Measurements from ENCODE around the gene SLC16A8. TPM values are rescaled to one million over a fixed set of nuclear protein-coding genes. Genes with fewer than 3 reads are reported as not detected.
"Not testable (repeated sequence)": the region's sequence is repeated elsewhere in the genome, so short reads cannot be mapped to it uniquely, and the experiment has no call there.

SLC16A8 gene
- total RNA-seq, 1 experiment from 2014 or later = not detected

DNA sequence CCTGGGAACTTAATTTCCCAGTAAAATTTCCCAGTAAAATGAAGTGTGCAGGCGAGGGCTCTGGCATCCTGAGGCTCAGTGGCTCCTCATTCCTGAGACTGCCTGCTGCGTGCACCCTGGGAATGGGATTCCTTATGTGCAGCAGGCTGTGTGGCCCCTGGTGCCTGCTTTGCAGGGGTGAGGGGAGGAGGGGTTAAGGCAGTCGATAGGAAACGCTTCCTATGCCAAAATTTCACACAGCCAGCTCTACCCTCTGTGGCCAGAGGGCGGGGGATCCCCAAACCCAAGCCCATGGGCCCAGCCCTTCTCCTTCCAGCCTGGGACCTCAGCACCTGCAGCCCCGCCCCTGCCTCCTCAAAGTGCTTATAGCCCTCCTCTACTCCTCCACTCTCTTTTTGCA is 38.6 kb upstream of the SLC16A8 start:
- Mint-ChIP-seq H3K9me3 (ENCODE audit: unreplicated experiment) (no peaks in the 10 kb centered on the region), H3K4me3 (ENCODE audit: unreplicated experiment) (no peak overlapping the region), H3K27ac (ENCODE audit: low read depth, unreplicated experiment) (no peak overlapping the region), H3K4me1 (ENCODE audit: insufficient read depth, unreplicated experiment) (peaks cover 6% of the 10 kb centered on the region), H3K36me3 (ENCODE audit: insufficient read depth, unreplicated experiment) (peaks cover 12% of the 10 kb centered on the region), H3K27me3 (ENCODE audit: insufficient read depth, unreplicated experiment) (no peaks in the 10 kb centered on the region)
- DNase-seq (ENCODE audit: unreplicated experiment) = no peak
- intact Hi-C loops (cut with micrococcal nuclease) = no loop called here
- TF ChIP-seq CTCF (IDR thresholded peaks at IDR 0.05; ENCODE audit: unreplicated experiment) = no peak
- ChIA-PET CTCF (no interaction called here), POLR2A (interaction anchor here (1.0 kb wide), 1 partner anchor 226 kb away, joined by 3 read pairs; no protein-coding TSS in a partner anchor)
- BruUV-seq (replicated peaks) = no TSS peak

DNA sequence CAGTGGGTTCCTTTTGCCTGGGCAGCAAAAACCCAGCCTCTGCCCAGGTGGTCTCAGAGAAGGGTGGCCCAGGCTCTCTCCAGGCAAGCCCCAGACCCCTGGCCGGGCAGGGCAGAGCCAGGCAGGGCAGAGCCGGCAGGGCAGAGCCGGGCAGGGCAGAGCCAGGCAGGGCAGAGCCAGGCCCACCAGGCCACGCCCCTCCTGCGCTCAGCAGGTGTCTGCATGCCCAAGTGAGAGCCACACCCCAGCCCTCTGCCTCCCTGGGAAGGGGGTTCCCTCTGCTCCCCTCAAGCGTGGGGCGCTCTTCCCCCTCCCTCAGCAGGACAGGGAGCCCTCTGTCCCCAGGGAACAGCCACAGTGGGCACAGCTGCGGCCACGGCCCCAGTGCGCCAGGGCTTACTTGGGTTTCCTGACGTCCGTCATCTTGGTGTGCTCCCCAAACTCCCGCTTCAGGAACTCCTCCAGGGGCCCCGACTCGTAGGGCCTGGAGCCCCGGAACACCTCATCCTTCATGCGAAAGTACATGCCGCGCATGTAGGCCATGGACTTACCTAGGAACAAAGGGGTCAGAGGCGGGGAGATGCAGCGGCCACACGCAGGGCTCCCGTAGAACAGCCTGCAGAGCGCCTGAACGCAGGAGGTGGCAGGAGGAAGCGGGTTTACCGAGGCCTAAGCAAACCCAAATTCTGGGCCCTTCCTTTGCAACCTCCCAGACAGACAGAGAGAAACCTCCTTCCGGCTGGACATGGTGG is 36.6 kb upstream of the SLC16A8 start:
- DNase-seq (ENCODE audit: unreplicated experiment) = peak; percentile 30
- POLR2A ChIA-PET = interaction anchor here (0.5 kb wide), 1 partner anchor 743 kb away, joined by 3 read pairs; no protein-coding TSS in a partner anchor
- CTCF ChIA-PET = no interaction called here
- H3K4me1 Mint-ChIP-seq (ENCODE audit: insufficient read depth, unreplicated experiment) = peaks cover 6% of the 10 kb centered on the region
- intact Hi-C loops (cut with micrococcal nuclease) = no loop called here
- BruUV-seq (replicated peaks) = no TSS peak
- no peak overlapping the region for H3K27ac Mint-ChIP-seq (ENCODE audit: low read depth, unreplicated experiment)
- H3K36me3 Mint-ChIP-seq (ENCODE audit: insufficient read depth, unreplicated experiment) = peaks cover 12% of the 10 kb centered on the region
- H3K9me3 Mint-ChIP-seq (ENCODE audit: unreplicated experiment) = no peaks in the 10 kb centered on the region
- H3K27me3 Mint-ChIP-seq (ENCODE audit: insufficient read depth, unreplicated experiment) = no peaks in the 10 kb centered on the region
- H3K4me3 Mint-ChIP-seq (ENCODE audit: unreplicated experiment) = no peak overlapping the region
- TF ChIP-seq CTCF (IDR thresholded peaks at IDR 0.05; ENCODE audit: unreplicated experiment) = no peak

GRCh38 chr22:38118747-38119146 is 34.8 kb upstream of the SLC16A8 start:
- H3K4me3 Mint-ChIP-seq (ENCODE audit: unreplicated experiment); intact Hi-C loops (cut with micrococcal nuclease); H3K4me1 Mint-ChIP-seq (ENCODE audit: insufficient read depth, unreplicated experiment); DNase-seq (ENCODE audit: unreplicated experiment); H3K27ac Mint-ChIP-seq (ENCODE audit: low read depth, unreplicated experiment); BruUV-seq (replicated peaks); H3K9me3 Mint-ChIP-seq (ENCODE audit: unreplicated experiment); H3K27me3 Mint-ChIP-seq (ENCODE audit: insufficient read depth, unreplicated experiment); H3K36me3 Mint-ChIP-seq (ENCODE audit: insufficient read depth, unreplicated experiment): not testable (repeated sequence)
- CTCF ChIA-PET = interaction anchor here (0.5 to 1.2 kb wide), 2 partner anchors 12 to 223 kb away, joined by 3 to 4 read pairs; no protein-coding TSS in a partner anchor
- POLR2A ChIA-PET = interaction anchor here (1.0 kb wide), 1 partner anchor 83 kb away, joined by 3 read pairs; the partner anchor contains the start of gene MAFF

DNA sequence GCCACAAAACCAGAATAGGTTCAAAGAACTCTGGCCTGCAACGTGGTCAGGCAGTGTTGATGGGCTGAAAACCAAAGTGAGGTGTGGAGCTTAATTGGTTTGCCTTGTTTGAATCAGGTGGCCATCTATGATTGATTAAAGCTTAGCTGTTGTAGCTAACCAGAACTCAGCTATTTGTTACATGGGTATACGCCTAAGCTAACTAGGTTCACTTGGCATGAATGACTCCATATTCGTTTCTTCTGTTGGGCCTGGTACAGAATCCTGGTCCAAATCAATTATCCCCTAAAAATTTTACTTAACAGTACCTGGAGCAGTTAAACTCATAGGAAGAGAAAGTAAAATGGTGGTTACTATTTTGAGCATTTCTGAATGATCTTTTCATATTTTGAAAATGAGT is 34.2 kb upstream of the SLC16A8 start:
- no peaks in the 10 kb centered on the region for H3K9me3 Mint-ChIP-seq (ENCODE audit: unreplicated experiment)
- peaks cover 5% of the 10 kb centered on the region for H3K4me1 Mint-ChIP-seq (ENCODE audit: insufficient read depth, unreplicated experiment)
- POLR2A ChIA-PET = interaction anchor here (1.0 kb wide), 1 partner anchor 84 kb away, joined by 3 read pairs; the partner anchor contains the start of gene MAFF
- CTCF ChIA-PET = interaction anchor here (1.2 kb wide), 1 partner anchor 13 kb away, joined by 3 read pairs; no protein-coding TSS in a partner anchor
- no peak for TF ChIP-seq CTCF (IDR thresholded peaks at IDR 0.05; ENCODE audit: unreplicated experiment)
- H3K4me3 Mint-ChIP-seq (ENCODE audit: unreplicated experiment) = no peak overlapping the region
- intact Hi-C loops (cut with micrococcal nuclease) = no loop called here
- no peak overlapping the region for H3K27ac Mint-ChIP-seq (ENCODE audit: low read depth, unreplicated experiment)
- no peaks in the 10 kb centered on the region for H3K27me3 Mint-ChIP-seq (ENCODE audit: insufficient read depth, unreplicated experiment)
- DNase-seq (ENCODE audit: unreplicated experiment) = no peak
- H3K36me3 Mint-ChIP-seq (ENCODE audit: insufficient read depth, unreplicated experiment) = peaks cover 5% of the 10 kb centered on the region
- no TSS peak for BruUV-seq (replicated peaks)

DNA sequence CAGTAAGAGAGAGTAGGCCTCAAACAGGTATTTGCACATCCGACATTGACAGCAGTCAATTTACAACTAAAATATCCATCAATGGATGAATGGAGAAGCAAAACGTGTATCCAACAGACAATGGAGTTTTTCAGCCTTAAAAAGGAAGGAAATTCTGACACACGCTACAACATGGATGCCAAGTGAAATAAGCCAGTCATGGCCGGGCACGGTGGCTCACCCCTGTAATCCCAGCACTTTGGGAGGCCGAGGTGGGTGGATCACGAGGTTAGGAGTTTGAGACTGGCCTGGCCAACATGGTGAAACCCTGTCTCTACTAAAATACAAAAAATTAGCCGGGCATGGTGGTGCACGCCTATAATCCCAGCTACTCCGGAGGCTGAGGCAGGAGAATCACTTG is 33.6 kb upstream of the SLC16A8 start:
- H3K36me3 Mint-ChIP-seq (ENCODE audit: insufficient read depth, unreplicated experiment); H3K27me3 Mint-ChIP-seq (ENCODE audit: insufficient read depth, unreplicated experiment); H3K4me3 Mint-ChIP-seq (ENCODE audit: unreplicated experiment); H3K4me1 Mint-ChIP-seq (ENCODE audit: insufficient read depth, unreplicated experiment); BruUV-seq (replicated peaks); intact Hi-C loops (cut with micrococcal nuclease); H3K9me3 Mint-ChIP-seq (ENCODE audit: unreplicated experiment); H3K27ac Mint-ChIP-seq (ENCODE audit: low read depth, unreplicated experiment); DNase-seq (ENCODE audit: unreplicated experiment): not testable (repeated sequence)
- POLR2A ChIA-PET = interaction anchor here (1.0 kb wide), 1 partner anchor 84 kb away, joined by 3 read pairs; the partner anchor contains the start of gene MAFF
- CTCF ChIA-PET = interaction anchor here (0.6 to 1.2 kb wide), 2 partner anchors 13 to 101 kb away, joined by 3 read pairs; no protein-coding TSS in a partner anchor

All from MCF 10A (cell line).